BJ (cell line): ENCODE results near the gene CSNK1D. TPM values are rescaled to one million over a fixed set of nuclear protein-coding genes. Genes with fewer than 3 reads are reported as not detected.
"Not testable (repeated sequence)": the region's sequence is repeated elsewhere in the genome, so short reads cannot be mapped to it uniquely, and the experiment has no call there.

Experiments used
- CTCF ChIA-PET: fragments of 350-600 bp; formaldehyde crosslinking; extraction: SDS; loops from one replicate; lab custom pipeline; 2021; ENCODE audit warnings: antibody characterized with exemption, inconsistent platforms; lab: Yijun Ruan, JAX
- POLR2A ChIA-PET: fragments of 300-600 bp; sonication (Branson Sonifier 250); formaldehyde crosslinking; extraction: SDS; loops from one replicate; lab custom pipeline; 2021; ENCODE audit warnings: antibody characterized with exemption; lab: Charles Lee
- DNase-seq: peaks from one replicate; pipeline ENCODE4 v3.0.0-alpha.2; 2011; ENCODE audit warnings: low read depth
- H3K27me3 ChIP-seq: 2 replicates; pipeline ENCODE4 v1.6.0; 2011; ENCODE audit warnings: low read length; ENCODE audit not compliant: control insufficient read depth, insufficient read depth
- H3K36me3 ChIP-seq: 2 replicates; pipeline ENCODE4 v1.5.1; 2011; ENCODE audit warnings: low read length; ENCODE audit not compliant: control insufficient read depth, insufficient read depth
- H3K4me3 ChIP-seq: 2 replicates; pipeline ENCODE4 v1.5.1; 2011; ENCODE audit warnings: low read depth, mild to moderate bottlenecking, control low read depth, low read length
- CTCF ChIP-seq: IDR thresholded peaks from 2 replicates; pipeline ENCODE4 v1.5.1; 2011; ENCODE audit warnings: low read depth, mild to moderate bottlenecking, control low read depth, inconsistent platforms, low read length, moderate library complexity; ENCODE audit not compliant: insufficient read depth
- polyA plus RNA-seq: library from polyadenylated mRNA; depleted of rRNA; stranded (reverse); fragments of >200 nt; gene quantifications from 2 replicates; pipeline ENCODE4 v1.2.3, GENCODE V29; 2011

The CSNK1D gene
- polyA plus RNA-seq, 1 experiment: 118 TPM

DNA sequence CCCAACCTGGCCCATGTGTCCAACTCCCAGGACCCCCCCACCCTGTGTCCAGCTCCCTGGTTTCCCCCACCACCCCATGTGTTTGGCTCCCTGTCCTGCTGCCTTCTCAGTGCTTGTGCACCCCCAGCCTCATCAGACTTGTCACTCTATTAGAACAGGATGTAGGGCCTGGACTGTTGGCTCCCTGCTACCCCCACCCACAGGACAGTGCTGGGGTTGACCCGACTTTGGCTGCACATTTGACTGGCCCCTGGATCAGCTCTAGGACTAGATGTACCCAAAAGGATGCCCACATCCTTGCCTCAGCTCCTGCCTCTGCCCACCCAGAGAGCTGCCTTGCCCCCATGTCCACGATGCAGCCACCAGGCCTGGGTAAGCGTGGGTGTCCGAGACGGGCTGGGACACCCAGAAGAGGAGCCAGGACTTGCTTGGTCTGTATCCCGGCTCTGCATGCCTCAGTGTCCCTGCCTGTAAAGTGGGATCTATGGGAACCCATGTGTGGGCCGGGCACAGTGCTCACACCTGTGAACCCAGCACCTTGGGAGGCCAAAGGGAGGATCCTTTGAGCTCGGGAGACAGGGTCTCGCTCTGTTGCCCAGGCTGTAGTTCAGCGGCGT is 59.4 kb downstream of the CSNK1D start:
- no peaks in the 10 kb centered on the region for H3K27me3 ChIP-seq
- no peaks in the 10 kb centered on the region for H3K36me3 ChIP-seq
- TF ChIP-seq CTCF: no peak
- no peak overlapping the region for H3K4me3 ChIP-seq
- CTCF ChIA-PET: interaction anchor here (0.8 to 3.3 kb wide), 4 partner anchors 8 to 184 kb away, joined by 3 to 15 read pairs (median 4); no protein-coding TSS in a partner anchor
- POLR2A ChIA-PET: no interaction called here
- no peak for DNase-seq

- ChIA-PET POLR2A (no interaction called here), CTCF (interaction anchor here (0.8 to 3.3 kb wide), 3 partner anchors 17 to 183 kb away, joined by 3 to 15 read pairs (median 3); no protein-coding TSS in a partner anchor)
- no peak for DNase-seq
- TF ChIP-seq CTCF: no peak
- H3K36me3 ChIP-seq: no peaks in the 10 kb centered on the region
- peak overlapping the region; percentile 85 for H3K4me3 ChIP-seq
- no peaks in the 10 kb centered on the region for H3K27me3 ChIP-seq
Measured at GRCh38 chr17:82213251-82214011, 60.1 kb downstream of the CSNK1D start.

- TF ChIP-seq CTCF: no peak
- no peak for DNase-seq
- CTCF ChIA-PET: interaction anchor here (1.1 to 3.3 kb wide), 2 partner anchors 18 to 30 kb away, joined by 4 to 15 read pairs; no protein-coding TSS in a partner anchor
- Histone ChIP-seq H3K4me3 (peak within 1 kb of the TSS; percentile 85), H3K27me3 (no peaks in the 10 kb centered on the region), H3K36me3 (no peaks in the 10 kb centered on the region)
- POLR2A ChIA-PET: no interaction called here
Measured at GRCh38 chr17:82212331-82213250, 60.9 kb downstream of the CSNK1D start, which contains the start of gene CCDC57. CCDC57 (minus strand) TSS chr17:82212842; CDS start chr17:82201944, 10,898 bp downstream.

DNA sequence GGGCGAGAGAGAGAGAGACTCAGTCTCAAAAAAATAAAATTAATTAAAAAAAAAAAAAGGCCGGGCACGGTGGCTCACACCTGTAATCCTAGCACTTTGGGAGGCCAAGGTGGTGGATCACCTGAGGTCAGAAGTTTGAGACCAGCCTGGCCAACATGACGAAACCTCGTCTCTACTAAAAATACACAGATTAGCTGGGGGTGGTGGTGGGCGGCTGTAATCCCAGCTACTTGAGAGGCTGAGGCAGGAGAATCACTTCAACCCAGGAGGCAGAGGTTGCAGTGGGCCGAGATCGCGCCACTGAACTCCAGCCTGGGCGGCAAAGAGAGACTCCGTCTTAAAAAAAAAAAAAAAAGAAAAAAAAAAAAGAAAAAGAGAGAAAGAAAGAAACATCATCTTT is 62.8 kb downstream of the CSNK1D start:
- DNase-seq, H3K36me3 ChIP-seq, H3K4me3 ChIP-seq, POLR2A ChIA-PET, CTCF ChIA-PET, H3K27me3 ChIP-seq: not testable (repeated sequence)

DNA sequence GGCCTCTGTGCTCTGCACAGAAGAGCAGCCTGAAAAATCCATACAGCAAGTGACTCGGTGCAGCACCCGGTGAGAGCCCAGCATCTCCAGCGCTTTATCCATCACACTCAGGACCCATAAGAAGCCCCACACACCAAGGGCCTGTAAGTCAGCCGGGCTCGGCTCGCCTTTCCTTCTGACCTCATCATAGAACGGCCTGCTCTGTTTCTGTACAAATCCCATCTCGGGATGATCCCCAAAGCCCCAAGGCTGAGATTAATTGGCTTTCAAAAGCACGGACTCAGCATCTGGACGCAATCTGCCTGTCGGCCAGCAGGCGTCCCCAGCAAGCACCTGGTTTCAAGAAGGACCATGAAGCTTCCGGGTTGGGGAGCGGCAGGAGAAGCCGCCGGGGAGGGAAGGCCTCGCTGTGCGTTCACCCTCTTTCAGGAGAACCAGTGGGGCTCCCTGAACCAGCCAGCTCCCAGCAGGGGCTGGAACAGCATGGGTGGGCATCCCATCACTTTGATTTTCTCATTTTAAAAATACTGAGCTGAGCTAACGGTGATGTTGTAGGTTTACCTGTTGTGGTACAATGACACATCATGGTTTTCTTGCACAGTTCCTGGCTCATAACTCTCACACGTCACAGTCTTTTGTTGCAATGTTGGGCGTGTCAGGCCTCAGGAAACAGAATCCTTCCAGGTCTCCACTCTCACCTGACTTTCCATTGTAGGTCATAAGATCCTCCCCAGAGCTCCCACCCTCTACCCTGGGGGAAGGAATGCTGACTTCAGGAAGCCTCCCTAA is 67.6 kb downstream of the CSNK1D start:
- Histone ChIP-seq H3K4me3 (no peak overlapping the region), H3K36me3 (peaks cover 4% of the 10 kb centered on the region), H3K27me3 (no peaks in the 10 kb centered on the region)
- CTCF ChIA-PET: interaction anchor here (0.7 to 4.2 kb wide), 20 partner anchors 9 to 168 kb away, joined by 3 to 52 read pairs (median 4); partner anchors contain the start of genes DCXR and SLC16A3
- POLR2A ChIA-PET: interaction anchor here (0.7 kb wide), 1 partner anchor 23 kb away, joined by 3 read pairs; the partner anchor contains the start of gene SLC16A3
- peak; percentile 47 for DNase-seq
- peak; percentile 96 for TF ChIP-seq CTCF
